DOHH2 (cell line): Measurements from ENCODE around the gene ANKRD30A.

Source experiments
- CTCF ChIP-seq: fragments of 200-600 bp; sonication (generic); IDR thresholded peaks from one replicate; pipeline ENCODE4 v1.5.1; 2014; ENCODE audit warnings: antibody characterized with exemption, mild to moderate bottlenecking, low read depth, low read length; ENCODE audit not compliant: poor library complexity, severe bottlenecking
- EZH2phosphoT487 ChIP-seq: fragments of 200-600 bp; sonication (generic); IDR thresholded peaks from 2 replicates; pipeline ENCODE4 v1.6.1; 2017; ENCODE audit warnings: borderline replicate concordance, mild to moderate bottlenecking, antibody characterized with exemption, low read length, moderate library complexity, mixed read lengths

- TF ChIP-seq CTCF = no peak
- no peak for TF ChIP-seq EZH2phosphoT487
Measured at GRCh38 chr10:37206132-37206531, 80.7 kb downstream of the ANKRD30A start.
